GM12865 (cell line): Measurements from ENCODE around the gene SLX9.

Source experiments
- DNase-seq: peaks from one replicate; pipeline ENCODE4 v3.0.0; 2010; ENCODE audit warnings: low read depth
- H3K4me3 ChIP-seq: 2 replicates; pipeline ENCODE4 v1.5.1; 2011; ENCODE audit warnings: mild to moderate bottlenecking, low read depth, low read length, control low read depth
- TF ChIP-seq, protein P1 (sequence below): IDR thresholded peaks from 2 replicates; pipeline ENCODE4 v1.5.1; 2011; ENCODE audit warnings: low read length, control low read depth, low read depth, inconsistent platforms; ENCODE audit not compliant: insufficient read depth; ENCODE audit errors: missing control alignments

SLX9 gene

DNA sequence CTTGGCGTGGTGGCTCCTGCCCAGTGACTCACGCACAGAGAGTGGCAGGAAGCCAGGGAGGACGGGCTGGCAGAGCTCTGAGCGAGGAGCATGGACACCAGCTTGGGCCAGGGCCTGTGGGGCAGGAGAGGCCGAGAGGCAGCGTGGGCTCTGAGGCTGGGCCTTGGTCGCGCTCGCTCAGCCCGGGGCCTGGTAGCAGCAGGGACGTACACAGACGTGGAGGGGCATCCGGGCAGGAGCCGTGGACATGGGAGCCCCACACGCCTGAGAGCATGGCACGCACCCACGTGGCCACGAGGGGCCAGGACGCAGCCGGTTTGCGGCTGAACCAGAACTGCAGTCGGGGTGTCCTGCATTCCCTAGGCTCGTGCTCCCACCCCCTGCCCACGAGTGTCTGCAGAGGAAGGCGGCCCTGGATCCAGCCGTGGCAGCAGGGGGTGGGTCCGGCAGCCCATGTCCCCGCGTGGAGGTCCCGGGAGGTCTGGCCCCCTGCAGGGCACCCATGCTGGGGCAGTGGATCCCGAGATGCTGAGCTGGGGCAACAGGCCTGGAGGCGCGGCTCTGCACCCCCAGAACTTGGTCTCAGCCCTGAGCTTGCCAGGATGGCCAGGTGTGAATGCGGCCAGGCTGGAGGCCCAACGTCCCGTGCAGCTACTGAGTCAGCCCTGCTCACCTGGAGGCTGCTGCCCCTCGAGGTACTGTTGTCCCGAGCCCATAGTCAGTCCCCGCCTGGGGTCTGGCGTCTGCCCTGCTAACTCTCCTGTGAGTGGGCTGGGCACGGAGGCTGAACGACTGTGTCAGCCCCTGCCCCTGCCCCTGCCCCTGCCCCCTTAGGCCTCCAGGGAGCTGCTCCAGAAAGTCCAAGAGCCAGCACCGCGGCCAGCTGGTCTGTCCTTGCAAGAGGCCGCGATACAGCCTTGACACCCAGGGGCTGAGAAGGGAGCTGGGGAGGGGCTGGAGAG, 61.6 kb downstream of the SLX9 start:
- no peak overlapping the region for H3K4me3 ChIP-seq
- TF ChIP-seq, protein P1, sequence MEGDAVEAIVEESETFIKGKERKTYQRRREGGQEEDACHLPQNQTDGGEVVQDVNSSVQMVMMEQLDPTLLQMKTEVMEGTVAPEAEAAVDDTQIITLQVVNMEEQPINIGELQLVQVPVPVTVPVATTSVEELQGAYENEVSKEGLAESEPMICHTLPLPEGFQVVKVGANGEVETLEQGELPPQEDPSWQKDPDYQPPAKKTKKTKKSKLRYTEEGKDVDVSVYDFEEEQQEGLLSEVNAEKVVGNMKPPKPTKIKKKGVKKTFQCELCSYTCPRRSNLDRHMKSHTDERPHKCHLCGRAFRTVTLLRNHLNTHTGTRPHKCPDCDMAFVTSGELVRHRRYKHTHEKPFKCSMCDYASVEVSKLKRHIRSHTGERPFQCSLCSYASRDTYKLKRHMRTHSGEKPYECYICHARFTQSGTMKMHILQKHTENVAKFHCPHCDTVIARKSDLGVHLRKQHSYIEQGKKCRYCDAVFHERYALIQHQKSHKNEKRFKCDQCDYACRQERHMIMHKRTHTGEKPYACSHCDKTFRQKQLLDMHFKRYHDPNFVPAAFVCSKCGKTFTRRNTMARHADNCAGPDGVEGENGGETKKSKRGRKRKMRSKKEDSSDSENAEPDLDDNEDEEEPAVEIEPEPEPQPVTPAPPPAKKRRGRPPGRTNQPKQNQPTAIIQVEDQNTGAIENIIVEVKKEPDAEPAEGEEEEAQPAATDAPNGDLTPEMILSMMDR: no peak
- no peak for DNase-seq

DNA sequence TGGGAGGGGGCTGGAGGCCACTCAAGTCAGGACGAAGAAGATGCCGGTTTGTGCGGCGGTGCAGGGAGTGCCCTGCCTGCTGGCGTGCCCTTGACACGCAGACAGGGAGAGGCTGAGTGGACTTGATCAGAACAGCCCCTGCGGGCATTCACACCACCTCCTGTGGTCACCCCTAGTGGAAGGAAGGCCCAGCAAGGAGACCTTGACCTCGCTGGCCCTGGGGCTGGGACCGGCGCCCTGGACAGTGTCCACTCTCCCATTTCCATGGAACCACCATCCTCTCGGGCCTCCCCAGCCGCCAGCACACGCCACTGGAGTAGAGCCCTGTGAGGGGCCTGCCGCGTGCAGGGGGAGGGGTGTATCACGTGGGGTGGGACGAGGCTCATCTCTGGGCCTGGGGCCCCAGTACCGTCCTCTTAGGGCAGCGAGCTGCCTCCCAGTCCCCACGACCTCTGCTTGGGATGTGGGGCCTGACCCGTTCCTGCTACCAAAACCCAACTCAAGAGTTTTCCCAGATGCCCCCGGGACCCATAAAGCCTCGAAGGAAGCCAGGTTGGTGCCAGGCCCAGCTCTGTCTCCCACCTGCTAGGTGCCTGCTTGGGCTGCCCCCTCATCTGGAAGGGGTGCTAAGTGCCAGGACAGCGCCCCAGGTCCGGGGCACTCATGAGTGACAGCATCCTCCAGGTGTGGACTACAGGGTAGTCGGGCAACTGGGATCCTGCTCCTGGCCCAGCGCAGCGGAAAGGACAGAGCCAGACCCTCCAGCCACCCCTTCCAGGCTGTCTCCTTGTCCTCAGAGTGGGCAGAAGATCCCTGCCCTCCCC, 62.8 kb downstream of the SLX9 start:
- TF ChIP-seq, protein P1: no peak
- DNase-seq: no peak
- H3K4me3 ChIP-seq: no peak overlapping the region

DNA sequence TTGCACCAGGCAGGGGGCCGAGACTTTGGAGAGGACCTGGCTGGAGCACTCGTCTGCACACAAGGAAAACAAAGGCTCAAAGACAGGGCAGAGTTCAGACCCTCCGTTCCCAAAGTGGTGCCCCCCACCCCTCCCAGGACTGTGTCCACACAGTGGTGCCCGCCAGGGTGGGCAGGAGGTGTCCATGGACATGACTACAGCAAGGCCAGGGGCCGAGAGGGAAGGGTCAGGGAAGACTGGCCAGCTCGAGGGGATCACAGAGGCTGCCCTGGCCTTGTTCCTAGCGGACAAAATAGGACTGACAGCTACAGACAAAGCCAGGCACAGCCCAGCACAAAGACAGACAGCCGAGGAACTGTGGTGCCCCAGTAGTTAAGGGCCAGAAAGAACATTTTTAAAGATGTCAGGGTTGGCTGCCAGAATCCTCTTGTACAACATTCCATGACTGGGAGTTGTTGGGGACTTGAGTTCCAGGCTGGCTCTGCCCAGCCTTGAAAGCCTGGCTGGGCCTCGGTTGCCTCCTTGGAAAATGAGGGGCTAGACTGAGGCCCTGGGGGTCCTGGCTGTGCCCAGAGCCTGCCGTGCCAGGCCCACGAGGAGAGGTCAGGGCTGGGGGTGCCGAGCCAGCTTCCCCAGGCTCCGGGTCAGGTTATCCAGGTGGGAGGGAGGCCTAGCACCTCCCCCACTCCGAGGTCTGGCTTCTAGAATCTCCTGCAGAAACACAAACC, 63.7 kb downstream of the SLX9 start:
- TF ChIP-seq, protein P1: no peak
- DNase-seq: no peak

DNA sequence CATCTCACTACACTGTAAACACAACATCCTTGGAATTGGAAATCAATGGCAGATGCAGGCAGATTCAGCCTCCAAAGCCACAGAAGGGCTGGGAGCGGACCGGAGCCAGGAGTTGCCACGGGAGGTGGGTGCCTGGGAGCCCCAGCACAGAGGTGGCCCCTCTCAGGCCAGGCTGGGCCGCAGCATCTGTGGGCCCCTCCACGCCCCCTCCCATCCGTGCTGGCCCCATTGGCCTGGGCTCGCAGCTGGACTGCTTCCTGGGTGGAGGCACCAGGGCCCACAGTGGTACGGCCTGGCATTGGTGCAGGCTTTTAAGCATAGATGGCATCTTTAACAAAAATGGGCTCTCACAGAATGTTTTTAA, 64.2 kb downstream of the SLX9 start:
- H3K4me3 ChIP-seq: no peak overlapping the region
- TF ChIP-seq, protein P1: no peak
- DNase-seq: no peak

More for the DNA sequence above, 63.7 kb downstream of the SLX9 start:
- no peak overlapping the region for H3K4me3 ChIP-seq

DNA sequence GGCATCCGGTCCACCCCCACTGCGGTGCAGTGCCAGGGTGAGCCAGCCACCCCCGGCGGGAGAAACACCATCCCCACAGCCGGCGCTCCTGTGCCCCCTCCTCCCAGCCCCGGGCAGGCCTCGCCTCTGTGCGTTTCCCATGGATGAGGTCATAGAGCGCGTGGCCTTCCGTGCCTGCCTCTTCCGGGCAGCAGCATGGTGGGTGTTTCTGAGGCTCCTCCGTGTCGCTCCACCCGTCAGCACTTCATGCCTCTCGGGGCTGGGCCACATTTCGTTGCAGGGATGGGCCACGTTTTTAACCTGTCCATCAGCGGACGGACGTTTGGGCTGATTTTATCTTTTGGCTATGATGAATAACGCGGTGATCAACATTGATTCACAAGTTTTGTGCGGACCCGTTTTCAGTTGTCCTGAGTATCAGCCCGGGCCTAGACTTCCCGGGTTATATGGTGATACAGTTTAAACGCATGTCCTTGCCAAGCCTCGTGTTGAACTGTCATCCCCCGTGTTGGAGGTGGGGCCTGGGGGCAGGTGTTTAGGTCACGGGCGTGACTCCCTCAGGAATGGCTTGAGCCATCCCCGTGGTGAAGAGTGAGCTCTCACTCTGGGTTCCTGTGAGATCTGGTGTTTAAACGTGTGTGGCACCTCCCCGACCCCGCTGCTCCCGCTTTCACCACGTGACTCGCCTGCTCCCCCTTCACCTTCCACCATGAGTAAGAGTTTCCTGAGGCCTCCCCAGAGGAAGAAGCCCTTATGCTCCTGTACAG, 64.8 kb downstream of the SLX9 start:
- H3K4me3 ChIP-seq: no peak overlapping the region
- TF ChIP-seq, protein P1: no peak
- no peak for DNase-seq

DNA sequence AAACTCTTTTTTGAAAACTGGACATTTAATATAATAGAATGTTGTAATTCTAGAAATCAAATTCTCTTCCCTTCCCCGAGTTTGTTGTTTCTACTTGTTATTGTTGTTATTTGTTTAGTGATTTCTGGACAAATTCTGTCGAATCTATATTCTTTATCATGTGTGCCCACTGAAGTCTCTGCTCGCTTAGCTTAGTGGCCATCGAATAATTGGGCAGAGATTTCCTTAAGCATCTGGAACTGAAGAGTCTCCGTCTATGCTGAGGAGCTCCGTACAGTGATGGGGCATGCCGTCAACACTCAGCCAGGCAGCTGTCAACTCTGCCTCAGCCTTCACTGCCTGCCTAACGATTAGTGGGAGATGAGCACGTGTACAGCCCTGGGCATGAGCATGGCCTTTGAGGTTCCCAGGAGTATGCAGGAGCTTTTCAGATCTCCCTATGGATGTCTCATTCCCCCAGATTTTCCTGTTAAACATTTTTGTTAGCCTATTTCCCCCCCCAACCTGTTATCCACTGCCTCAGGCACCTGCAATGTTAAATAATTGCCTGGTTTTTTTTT, 66.8 kb downstream of the SLX9 start:
- no peak overlapping the region for H3K4me3 ChIP-seq
- TF ChIP-seq, protein P1: no peak
- DNase-seq: no peak
